Panc1 (cell line): ENCODE data around the gene KAT8. TPM values are rescaled to one million over a fixed set of nuclear protein-coding genes. Genes with fewer than 3 reads are reported as not detected.

Experiments used
- ATAC-seq: fragments of 200-7000 bp; cut with Tn5 transposase; 2 replicates; pipeline ENCODE4 v1.9.1; 2020; ENCODE audit warnings: mild to moderate bottlenecking, moderate library complexity
- BruUV-seq: library from RNA; stranded (reverse); fragments of 400-500 nt; replicated peaks from 2 replicates; lab custom pipeline; 2021; lab: Mats Ljungman, UMichigan
- CTCF ChIA-PET: fragments of 300-600 bp; sonication (Branson Sonifier 250); formaldehyde crosslinking; loops from one replicate; lab custom pipeline; 2022; ENCODE audit warnings: antibody characterized with exemption; lab: Charles Lee
- POLR2A ChIA-PET: fragments of 300-600 bp; sonication (Branson Sonifier 250); formaldehyde crosslinking; loops from one replicate; lab custom pipeline; 2022; ENCODE audit warnings: antibody characterized with exemption; lab: Charles Lee
- DNase-seq: peaks from one replicate; pipeline ENCODE4 v3.0.0-alpha.2; 2010; ENCODE audit warnings: low read depth, low spot score
- H3K27ac ChIP-seq: 2 replicates; pipeline ENCODE4 v1.5.1; 2011; ENCODE audit warnings: mild to moderate bottlenecking, low read length, inconsistent platforms
- H3K27me3 ChIP-seq: fragments of 200-500 bp; sonication (Bioruptor generic); 2 replicates; pipeline ENCODE4 v1.6.0; 2014; ENCODE audit warnings: low read length, inconsistent platforms; ENCODE audit not compliant: control insufficient read depth, insufficient read depth
- H3K36me3 ChIP-seq: fragments of 200-500 bp; sonication (Bioruptor generic); 2 replicates; pipeline ENCODE4 v1.5.1; 2014; ENCODE audit warnings: inconsistent platforms, mild to moderate bottlenecking, low read length, moderate library complexity; ENCODE audit not compliant: control insufficient read depth, insufficient read depth
- H3K4me1 ChIP-seq: 2 replicates; pipeline ENCODE4 v1.5.1; 2011; ENCODE audit warnings: inconsistent platforms, mild to moderate bottlenecking, low read length, moderate library complexity; ENCODE audit not compliant: control insufficient read depth, insufficient read depth
- H3K4me3 ChIP-seq, 2 experiments: 2 replicates each; pipeline ENCODE4 v1.5.1; 2011 to 2012; ENCODE audit warnings: low read depth in 2 of 2, low read length in 2 of 2, mild to moderate bottlenecking in 2 of 2, inconsistent platforms in 1 of 2, moderate library complexity in 1 of 2
- H3K9me3 ChIP-seq: fragments of 200-500 bp; sonication (Bioruptor generic); 2 replicates; pipeline ENCODE4 v1.5.1; 2014; ENCODE audit warnings: low read depth, mild to moderate bottlenecking, inconsistent platforms, low read length, moderate library complexity; ENCODE audit not compliant: control insufficient read depth, insufficient read depth
- CTCF ChIP-seq: fragments of 450-650 bp; IDR thresholded peaks from 2 replicates; pipeline ENCODE4 v1.5.1; 2017; ENCODE audit warnings: mild to moderate bottlenecking
- POLR2AphosphoS5 ChIP-seq: IDR thresholded peaks from 2 replicates; pipeline ENCODE4 v1.6.1; 2012; ENCODE audit warnings: mild to moderate bottlenecking, low read depth, low read length, moderate library complexity
- SIN3A ChIP-seq: IDR thresholded peaks from 2 replicates; pipeline ENCODE4 v1.6.1; 2012; ENCODE audit warnings: low read depth, mild to moderate bottlenecking, low read length, moderate library complexity, borderline replicate concordance; ENCODE audit not compliant: insufficient read depth
- TCF7L2 ChIP-seq: IDR thresholded peaks from 2 replicates; pipeline ENCODE4 v1.6.1; 2011; ENCODE audit warnings: mild to moderate bottlenecking, low read depth, low read length, inconsistent platforms
- in situ Hi-C: cut with HindIII; loops from 2 replicates; pipeline ENCODE4 v1.10.0; 2016; ENCODE audit warnings: low sequenced_read_pairs, low pct_unique_long_range_greater_than_20kb
- intact Hi-C: fragments of 100-400 bp; cut with micrococcal nuclease; formaldehyde crosslinking; loops from one replicate; pipeline ENCODE4 v1.10.0; 2022; ENCODE audit not compliant: unreplicated experiment
- total RNA-seq: library from RNA; stranded (reverse); gene quantifications from one replicate; pipeline ENCODE4 v1.2.1, GENCODE V29; 2021; ENCODE audit not compliant: unreplicated experiment
- TF ChIP-seq, protein P1 (sequence below), 2 experiments: IDR thresholded peaks; 2 replicates each; pipeline ENCODE4 v1.6.1; 2011 to 2012; ENCODE audit warnings: low read depth in 2 of 2, control low read depth in 1 of 2, low read length in 1 of 2, mild to moderate bottlenecking in 1 of 2, moderate library complexity in 1 of 2; ENCODE audit not compliant: insufficient read depth in 1 of 2

KAT8 gene
- total RNA-seq, 1 experiment from 2014 or later = 48.3 TPM

GRCh38 chr16:31145398-31145990, 28.0 kb downstream of the KAT8 start:
- no TSS peak for BruUV-seq
- intact Hi-C loops = no loop called here

DNA sequence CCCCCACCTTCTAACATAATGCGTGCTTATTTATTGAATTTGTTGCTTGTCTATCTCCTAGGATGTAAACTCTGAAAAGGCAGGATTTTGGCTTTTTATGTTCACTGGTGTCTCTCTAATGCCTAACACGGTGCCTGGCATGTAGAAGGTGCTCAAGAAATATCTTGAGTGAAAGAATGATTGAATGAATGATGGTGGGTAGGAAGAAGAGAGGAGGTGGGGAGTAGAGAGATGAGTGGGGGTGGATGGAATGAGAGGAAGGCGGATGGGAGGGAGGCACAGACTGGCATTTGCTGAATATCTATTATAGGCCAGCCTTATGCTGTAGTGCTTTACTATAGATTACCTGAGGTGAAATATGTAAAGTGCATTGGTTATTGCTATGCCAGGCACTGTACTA, 30.1 kb downstream of the KAT8 start:
- no peaks in the 10 kb centered on the region for H3K36me3 ChIP-seq
- in situ Hi-C loops = no loop called here
- intact Hi-C loops = no loop called here
- ATAC-seq (no peak), DNase-seq (no peak)
- TF ChIP-seq TCF7L2 = no peak
- TF ChIP-seq CTCF = no peak
- TF ChIP-seq POLR2AphosphoS5 = no peak
- TF ChIP-seq SIN3A = no peak
- TF ChIP-seq, protein P1, sequence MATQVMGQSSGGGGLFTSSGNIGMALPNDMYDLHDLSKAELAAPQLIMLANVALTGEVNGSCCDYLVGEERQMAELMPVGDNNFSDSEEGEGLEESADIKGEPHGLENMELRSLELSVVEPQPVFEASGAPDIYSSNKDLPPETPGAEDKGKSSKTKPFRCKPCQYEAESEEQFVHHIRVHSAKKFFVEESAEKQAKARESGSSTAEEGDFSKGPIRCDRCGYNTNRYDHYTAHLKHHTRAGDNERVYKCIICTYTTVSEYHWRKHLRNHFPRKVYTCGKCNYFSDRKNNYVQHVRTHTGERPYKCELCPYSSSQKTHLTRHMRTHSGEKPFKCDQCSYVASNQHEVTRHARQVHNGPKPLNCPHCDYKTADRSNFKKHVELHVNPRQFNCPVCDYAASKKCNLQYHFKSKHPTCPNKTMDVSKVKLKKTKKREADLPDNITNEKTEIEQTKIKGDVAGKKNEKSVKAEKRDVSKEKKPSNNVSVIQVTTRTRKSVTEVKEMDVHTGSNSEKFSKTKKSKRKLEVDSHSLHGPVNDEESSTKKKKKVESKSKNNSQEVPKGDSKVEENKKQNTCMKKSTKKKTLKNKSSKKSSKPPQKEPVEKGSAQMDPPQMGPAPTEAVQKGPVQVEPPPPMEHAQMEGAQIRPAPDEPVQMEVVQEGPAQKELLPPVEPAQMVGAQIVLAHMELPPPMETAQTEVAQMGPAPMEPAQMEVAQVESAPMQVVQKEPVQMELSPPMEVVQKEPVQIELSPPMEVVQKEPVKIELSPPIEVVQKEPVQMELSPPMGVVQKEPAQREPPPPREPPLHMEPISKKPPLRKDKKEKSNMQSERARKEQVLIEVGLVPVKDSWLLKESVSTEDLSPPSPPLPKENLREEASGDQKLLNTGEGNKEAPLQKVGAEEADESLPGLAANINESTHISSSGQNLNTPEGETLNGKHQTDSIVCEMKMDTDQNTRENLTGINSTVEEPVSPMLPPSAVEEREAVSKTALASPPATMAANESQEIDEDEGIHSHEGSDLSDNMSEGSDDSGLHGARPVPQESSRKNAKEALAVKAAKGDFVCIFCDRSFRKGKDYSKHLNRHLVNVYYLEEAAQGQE (IDR thresholded peaks at IDR 0.05; ENCODE audit: insufficient read depth in 1 of 2, low read depth in 2 of 2, low read length in 1 of 2) = no peak
- BruUV-seq = no TSS peak
- H3K4me1 ChIP-seq = no peaks in the 10 kb centered on the region
- ChIA-PET CTCF (interaction anchor here (0.6 kb wide), 1 partner anchor 141 kb away, joined by 5 read pairs; no protein-coding TSS in a partner anchor), POLR2A (no interaction called here)
- H3K27ac ChIP-seq = no peak overlapping the region
- no peak overlapping the region for H3K4me3 ChIP-seq
- H3K27me3 ChIP-seq = no peaks in the 10 kb centered on the region
- H3K9me3 ChIP-seq = no peaks in the 10 kb centered on the region

More at GRCh38 chr16:31145398-31145990, 28.0 kb downstream of the KAT8 start:
- Histone ChIP-seq H3K27me3 (no peaks in the 10 kb centered on the region), H3K4me3 (no peak overlapping the region), H3K36me3 (no peaks in the 10 kb centered on the region), H3K9me3 (no peaks in the 10 kb centered on the region), H3K4me1 (peaks cover 7% of the 10 kb centered on the region), H3K27ac (no peak overlapping the region)
- DNase-seq = no peak
- POLR2A ChIA-PET = interaction anchor here (0.7 kb wide), 2 partner anchors 28 to 35 kb away, joined by 3 to 10 read pairs; partner anchors contain the start of genes FUS and KAT8
- in situ Hi-C loops = no loop called here
- CTCF ChIA-PET = interaction anchor here (0.6 kb wide), 1 partner anchor 168 kb away, joined by 6 read pairs; no protein-coding TSS in a partner anchor
- TF ChIP-seq SIN3A (no peak), POLR2AphosphoS5 (no peak), CTCF (no peak), TCF7L2 (no peak)
- TF ChIP-seq, protein P1 (IDR thresholded peaks at IDR 0.05; ENCODE audit: insufficient read depth in 1 of 2, low read depth in 2 of 2, low read length in 1 of 2) = no peak
- no peak for ATAC-seq
